ENCODE data around the gene ATOX1.
"Not testable (repeated sequence)": the region's sequence is repeated elsewhere in the genome, so short reads cannot be mapped to it uniquely, and the experiment has no call there.

Gene ATOX1

GRCh38 chr5:151733358-151734063, 24.9 kb downstream of the ATOX1 start:
- DNase-seq (ENCODE audit: low read depth) = no peak

DNA sequence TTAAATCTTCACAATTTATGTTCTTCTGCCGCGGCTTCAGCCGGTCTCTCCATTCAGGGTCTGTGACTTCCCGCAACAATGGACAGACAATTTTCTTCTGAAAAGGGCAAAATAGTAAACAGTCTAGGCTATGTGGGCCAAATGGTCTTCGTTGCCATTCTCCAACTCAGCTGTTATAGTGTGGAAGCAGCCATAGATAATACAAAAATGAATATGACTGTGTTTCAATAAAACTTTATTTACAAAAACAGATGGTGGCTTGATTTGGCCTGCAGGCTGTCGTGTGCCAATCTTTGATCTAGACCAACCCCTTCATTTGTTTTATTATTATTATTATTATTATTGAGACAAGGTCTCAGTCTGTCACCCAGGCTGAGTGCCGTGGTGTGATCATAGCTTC, 28.1 kb downstream of the ATOX1 start:
- DNase-seq (ENCODE audit: low read depth) = no peak

GRCh38 chr5:151729597-151729996, 28.8 kb downstream of the ATOX1 start:
- DNase-seq (ENCODE audit: low read depth) = not testable (repeated sequence)

DNA sequence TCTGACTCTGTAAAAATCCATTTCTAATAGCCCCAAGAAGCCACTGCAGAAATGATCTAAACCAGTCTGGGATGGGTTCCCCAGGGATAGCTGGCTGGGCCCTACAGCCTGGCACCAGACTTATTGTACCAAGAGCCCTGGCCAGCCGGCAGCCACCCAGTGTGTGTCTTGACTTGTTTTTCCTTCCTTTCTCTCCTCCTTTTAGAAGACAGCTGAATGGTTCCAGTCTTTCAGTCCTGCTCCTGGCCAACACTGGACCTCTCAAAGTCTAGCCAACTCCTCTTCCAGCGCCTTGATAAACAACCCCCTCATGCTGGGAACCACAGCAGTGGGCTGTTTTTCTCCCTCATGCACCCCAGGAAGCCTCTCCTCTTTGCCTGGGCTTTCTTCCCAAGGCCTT, 34.1 kb downstream of the ATOX1 start:
- DNase-seq (ENCODE audit: low read depth) = no peak

DNA sequence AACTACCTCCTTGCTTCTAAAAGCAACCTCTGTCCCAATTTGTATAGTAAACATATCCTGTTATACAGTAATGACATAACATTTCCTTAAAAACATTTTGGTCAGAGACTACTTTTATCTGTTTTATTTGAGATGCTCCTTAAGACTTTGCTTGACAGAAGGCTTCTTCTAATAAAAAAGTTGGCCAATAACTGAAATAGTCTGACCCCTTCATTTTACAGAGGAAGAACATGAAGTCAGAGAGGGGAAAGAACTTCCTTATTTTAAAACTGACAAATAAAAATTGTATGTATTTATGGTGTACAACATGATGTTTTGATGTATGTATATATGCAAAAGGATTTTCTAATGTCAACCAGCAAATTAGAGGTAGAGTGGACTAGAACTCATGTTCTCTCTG, 35.9 kb downstream of the ATOX1 start:
- DNase-seq (ENCODE audit: low read depth) = no peak

- no peak for DNase-seq (ENCODE audit: low read depth)
These were observed 36.5 kb downstream of the ATOX1 start for GRCh38 chr5:151721812-151722391.

DNA sequence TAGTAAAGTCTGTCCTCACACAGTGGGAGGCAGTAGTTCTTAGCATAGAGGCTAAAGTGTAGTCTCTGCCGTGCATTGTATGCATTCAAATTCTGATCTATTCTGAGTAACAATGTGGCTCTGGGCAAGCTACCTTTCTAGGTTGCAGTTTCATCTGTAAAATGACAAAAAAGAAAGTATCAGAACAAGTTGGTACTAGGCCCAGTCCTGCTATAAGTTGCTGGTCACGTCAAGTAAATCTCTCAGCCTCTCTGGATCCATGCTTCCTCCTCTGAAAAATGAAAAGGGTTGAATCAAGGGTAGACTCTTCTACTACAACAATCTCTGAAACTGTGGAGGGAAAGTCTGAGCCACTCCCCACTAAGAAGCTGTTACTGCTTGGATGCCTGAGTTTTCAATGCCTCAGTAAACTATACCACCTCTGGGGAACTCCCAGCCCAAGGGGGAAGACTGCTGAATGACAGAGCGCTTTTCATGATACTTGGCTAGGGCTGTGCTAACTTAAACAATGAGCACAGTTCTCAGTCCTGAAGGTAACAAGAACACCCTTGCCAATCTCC, 37.3 kb downstream of the ATOX1 start:
- DNase-seq (ENCODE audit: low read depth) = no peak

- DNase-seq (ENCODE audit: low read depth) = no peak
These were observed 38.2 kb downstream of the ATOX1 start for GRCh38 chr5:151720215-151720614.

- no peak for DNase-seq (ENCODE audit: low read depth)
These were observed 39.0 kb downstream of the ATOX1 start for GRCh38 chr5:151719228-151720000.

- DNase-seq (ENCODE audit: low read depth) = no peak
These were observed 39.8 kb downstream of the ATOX1 start for GRCh38 chr5:151718646-151719045.

DNA sequence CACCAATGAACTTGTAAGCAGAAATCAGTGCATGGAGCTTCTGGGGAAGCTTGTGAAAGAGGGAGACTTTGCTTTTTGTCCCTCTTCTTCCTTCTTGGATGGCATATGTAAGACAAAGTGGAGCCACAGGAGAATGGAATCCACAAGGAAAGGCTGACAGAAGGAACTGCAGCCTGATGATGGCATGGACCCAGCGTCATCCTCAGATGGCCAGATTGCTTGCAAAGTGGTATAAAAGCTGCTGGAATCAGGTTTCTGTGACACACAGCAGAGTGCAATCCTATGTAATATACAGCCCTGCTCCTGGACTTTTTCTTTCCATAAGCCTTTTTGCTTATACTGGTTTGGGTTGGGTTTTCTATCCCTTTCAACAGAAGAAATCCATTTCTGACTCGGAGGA, 40.3 kb downstream of the ATOX1 start:
- DNase-seq (ENCODE audit: low read depth) = no peak

GRCh38 chr5:151717416-151717815, 41.0 kb downstream of the ATOX1 start:
- no peak for DNase-seq (ENCODE audit: low read depth)

- DNase-seq (ENCODE audit: low read depth) = no peak
These were observed 49.2 kb downstream of the ATOX1 start for GRCh38 chr5:151709109-151709735.

- no peak for DNase-seq (ENCODE audit: low read depth)
These were observed 50.3 kb downstream of the ATOX1 start for GRCh38 chr5:151708126-151708525.

DNA sequence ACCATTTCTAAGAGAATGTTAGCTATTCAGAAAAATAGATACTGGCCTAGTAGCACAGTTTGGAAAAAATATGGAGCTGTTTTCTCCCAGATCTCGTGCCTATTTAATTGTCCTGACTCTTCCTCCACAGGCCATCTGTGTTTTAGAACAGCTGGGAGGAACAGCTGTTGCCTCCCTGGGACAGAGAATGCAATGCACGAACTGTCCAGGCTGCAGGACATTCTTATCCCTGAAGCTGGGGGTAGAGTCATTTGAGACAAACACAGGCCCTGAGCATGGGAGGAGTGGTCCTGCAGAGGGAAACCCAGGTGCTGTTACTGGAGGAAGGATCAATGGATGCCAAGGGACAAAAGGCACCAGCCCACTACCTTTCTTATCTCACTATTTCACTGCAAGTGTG, 50.9 kb downstream of the ATOX1 start:
- DNase-seq (ENCODE audit: low read depth) = no peak

- no peak for DNase-seq (ENCODE audit: low read depth)
These were observed 51.5 kb downstream of the ATOX1 start for GRCh38 chr5:151706906-151707305.

DNA sequence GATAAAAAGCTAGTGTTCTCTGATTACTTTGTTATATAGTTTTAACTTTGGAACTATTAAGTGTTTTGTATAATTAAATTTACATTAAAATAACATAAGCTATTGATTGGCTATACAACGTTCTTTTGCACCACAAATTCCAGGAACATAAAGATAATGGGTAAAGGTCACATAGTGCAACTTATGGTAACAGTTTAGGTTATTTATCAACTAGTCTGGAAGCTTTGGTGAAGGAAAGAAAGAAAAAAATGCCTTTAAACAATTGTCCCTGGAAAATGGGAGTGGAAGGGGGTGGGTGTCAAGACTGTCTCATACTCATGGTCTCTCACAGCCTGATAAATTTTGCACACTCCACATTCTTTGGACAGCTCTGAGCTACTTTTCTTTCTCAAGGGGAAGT, 54.7 kb downstream of the ATOX1 start:
- no peak for DNase-seq (ENCODE audit: low read depth)

GRCh38 chr5:151703227-151703626, 55.2 kb downstream of the ATOX1 start:
- no peak for DNase-seq (ENCODE audit: low read depth)

GRCh38 chr5:151700820-151701219, 57.6 kb downstream of the ATOX1 start:
- no peak for DNase-seq (ENCODE audit: low read depth)

DNA sequence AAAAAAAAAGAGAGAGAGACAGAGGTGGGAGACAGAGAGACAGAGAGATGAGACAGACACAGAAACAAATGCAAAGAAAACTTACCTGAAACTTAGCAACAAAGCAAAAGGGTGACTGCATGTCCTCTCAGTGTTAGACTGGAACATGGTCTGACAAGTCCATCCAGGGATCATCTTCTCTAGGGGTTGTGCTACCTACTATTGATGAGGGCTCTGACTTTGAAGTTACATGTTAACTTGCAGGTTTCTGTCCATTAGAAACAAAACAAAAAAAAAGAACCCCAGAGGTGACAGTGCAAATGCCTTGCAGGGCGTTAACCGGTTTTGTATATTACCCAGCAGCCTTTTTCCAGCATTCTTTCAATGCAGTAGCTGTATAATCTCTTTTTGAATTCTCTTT, 58.1 kb downstream of the ATOX1 start:
- DNase-seq (ENCODE audit: low read depth) = no peak

GRCh38 chr5:151699071-151699901, 59.1 kb downstream of the ATOX1 start:
- no peak for DNase-seq (ENCODE audit: low read depth)

DNA sequence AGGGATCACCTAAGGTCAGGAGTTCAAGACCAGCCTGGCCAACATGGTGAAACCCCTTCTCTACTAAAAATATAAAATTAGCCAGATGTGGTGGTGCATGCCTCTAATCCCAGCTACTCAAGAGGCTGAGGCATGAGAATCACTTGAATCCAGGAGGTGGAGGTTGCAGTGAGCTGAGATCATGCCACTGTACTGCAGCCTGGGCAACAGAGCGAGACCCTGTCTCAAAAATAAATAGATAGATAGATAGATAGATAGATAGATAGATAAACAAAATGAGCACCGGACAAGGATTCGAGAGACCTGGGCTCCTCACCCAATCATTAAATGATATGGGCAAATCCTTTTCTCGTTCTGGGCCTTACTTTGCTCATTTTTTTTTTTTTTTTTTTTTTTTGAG, 60.4 kb downstream of the ATOX1 start:
- DNase-seq (ENCODE audit: low read depth) = not testable (repeated sequence)

Measured in activated T-cell treated with anti-CD3 and anti-CD28 coated beads for 48 hours (primary cell).